Activated CD4-positive, alpha-beta T cell treated with anti-CD3 and anti-CD28 coated beads for 24 hours (primary cell): ENCODE data around the gene CXCL16.

Experiments
- DNase-seq, 2 donors: peaks; one replicate each; pipeline ENCODE4 v3.0.0-alpha.2; 2020; ENCODE audit warnings: low read depth in 2 of 2

Gene CXCL16

DNA sequence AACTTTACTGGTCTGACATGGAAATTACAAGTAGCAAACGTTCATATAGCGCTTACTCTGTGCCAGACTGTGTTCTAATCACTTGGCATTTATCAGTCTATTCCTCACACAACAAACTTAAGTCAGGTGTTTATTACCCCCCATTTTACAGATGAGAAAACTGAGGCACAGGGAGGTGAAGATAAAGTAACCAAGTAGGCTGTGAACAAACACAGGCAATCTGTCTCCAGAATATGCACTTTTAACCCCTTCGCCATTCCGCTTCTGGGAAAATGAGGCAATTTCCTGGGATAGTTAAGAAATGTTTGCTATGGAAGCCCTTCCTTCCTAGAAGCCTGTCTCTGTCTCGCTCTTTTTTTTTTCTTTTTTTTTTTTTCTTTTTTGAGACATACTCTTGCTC, 12.2 kb upstream of the CXCL16 start:
- no peak for DNase-seq

DNA sequence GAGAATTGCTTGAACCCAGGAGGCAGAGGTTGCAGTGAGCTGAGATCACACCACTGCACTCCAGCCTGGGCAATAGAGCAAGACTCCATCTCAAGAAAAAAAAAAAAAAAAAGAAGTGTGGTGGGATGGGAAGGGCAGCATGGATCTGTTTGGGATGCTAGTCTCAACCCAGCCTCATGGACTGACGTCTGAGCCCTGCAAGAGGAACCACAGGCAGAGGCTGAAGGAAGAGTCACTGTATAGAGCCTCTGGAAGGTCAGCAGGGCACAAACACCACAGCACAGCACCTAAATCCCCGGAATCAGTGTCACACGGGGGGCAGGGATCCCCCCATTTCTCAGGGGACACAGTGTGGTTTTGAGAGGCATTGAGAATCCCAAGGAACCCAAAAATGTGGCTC, 10.9 kb upstream of the CXCL16 start:
- no peak for DNase-seq

DNA sequence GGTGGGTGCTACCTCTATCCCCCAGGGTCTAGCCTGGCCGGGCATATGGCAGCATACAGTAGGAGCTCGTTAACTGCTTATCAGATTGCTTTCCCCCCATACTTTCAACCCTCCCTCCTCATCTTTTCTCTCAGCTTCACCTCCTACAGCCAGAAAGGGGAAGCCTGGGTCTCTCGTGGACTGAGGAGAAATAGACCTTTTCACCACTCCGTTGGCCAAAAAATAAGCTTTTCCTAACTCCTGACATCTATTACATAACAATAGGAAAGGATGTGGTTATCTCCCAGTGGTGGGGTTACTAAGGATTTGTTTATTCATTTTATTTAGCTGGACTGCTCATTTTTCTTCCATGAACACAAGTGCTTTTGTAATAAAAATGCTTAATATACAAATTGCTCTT, 9.0 kb upstream of the CXCL16 start:
- DNase-seq: no peak

DNA sequence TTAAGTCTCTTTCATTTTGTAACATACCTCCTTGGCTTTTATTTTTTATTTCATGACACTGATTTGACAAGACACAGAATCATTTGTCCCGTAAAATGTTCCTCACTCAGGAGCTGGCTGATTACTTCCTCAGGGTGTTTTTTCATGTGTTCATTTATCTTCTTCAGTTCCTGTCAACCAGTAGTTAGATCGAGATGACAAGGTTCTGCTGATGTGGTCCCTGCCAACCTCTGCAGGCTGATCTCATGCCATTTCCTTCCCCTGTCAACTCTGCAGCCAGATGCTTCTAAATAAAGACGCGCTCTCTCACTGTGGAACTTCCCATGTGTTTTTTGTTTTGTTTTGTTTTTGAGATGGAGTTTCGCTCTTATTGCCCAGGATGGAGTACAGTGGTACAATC, 8.1 kb upstream of the CXCL16 start:
- DNase-seq: no peak

DNA sequence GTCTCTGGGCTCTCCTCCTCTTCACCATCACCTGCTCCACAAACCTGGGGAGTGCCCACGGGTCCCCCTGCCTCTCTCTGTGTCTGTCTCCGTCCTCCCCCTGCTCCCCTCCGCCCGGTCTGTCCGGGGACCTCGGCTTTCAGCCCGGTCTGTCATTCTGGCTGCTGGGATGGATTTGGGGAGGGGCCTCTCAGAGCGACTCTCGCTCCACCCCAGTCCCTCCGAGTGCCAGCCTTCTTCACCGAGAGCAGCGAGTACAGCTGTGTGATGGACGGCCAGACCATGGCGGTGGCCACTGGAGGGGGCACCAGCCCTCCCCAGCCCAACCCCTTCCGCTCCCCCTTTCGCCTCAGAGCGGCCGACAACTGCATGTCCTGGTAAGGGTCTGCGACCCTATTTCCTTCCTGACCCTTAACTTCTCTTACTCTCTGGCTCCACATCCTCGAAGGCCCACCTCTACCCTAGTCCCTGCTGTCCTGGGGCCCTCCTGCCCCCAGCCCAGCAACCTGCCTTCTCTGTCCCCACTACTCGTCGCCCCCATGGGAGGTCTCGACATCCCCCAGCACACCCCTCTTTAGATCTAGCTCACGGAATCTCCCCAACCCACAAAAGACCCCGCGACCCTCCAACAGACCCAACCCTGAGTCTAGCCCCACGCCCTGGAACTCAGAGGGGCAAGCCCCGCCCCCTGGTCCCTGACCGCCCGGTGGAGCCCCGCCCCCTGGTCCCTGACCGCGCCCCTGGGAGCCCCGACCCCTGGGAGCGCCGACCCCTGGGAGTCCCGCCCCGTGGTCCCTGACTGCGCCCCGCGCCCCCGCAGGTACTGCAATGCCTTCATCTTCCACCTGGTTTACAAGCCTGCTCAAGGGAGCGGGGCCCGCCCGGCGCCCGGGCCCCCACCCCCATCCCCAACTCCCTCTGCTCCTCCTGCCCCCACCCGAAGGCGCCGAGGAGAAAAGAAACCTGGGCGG, 5.6 kb upstream of the CXCL16 start:
- DNase-seq: no peak

DNA sequence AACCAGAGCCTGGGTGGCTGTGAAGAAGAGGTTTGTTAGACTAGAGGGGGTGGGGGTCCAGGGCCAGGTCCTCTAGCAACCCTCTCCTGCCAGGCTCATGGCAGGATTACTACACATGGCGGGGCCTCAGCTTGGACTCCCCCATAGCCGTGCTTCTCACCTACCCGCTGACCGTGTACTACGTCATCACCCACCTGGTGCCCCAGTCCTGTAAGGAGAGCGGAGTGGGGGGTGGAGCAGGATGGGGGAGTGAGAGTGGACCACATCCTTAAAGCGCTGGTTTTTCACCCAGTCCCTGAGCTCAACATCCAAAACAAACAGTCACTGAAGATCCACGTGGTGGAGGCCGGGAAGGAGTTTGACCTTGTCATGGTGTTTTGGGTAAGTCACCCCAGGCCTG, 4.2 kb upstream of the CXCL16 start:
- DNase-seq: no peak

DNA sequence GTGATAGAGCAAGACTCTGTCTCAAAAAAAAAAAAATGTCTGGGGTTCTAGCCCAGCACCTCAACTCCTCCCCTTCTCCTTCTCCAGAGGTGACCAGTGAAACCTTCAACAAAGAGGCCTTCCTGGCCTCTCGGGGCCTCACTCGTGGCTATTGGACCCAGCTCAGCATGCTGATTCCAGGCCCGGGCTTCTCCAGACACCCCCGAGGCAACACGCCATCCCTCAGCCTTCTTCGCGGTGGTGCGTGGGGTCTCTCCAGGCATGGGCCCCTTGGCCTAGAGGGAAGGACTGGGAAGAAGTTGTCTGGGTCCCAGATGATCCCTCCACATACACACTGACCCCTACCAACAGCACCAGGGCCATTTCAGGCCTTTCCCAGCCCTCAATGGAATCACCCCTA, 3.5 kb upstream of the CXCL16 start:
- no peak for DNase-seq

DNA sequence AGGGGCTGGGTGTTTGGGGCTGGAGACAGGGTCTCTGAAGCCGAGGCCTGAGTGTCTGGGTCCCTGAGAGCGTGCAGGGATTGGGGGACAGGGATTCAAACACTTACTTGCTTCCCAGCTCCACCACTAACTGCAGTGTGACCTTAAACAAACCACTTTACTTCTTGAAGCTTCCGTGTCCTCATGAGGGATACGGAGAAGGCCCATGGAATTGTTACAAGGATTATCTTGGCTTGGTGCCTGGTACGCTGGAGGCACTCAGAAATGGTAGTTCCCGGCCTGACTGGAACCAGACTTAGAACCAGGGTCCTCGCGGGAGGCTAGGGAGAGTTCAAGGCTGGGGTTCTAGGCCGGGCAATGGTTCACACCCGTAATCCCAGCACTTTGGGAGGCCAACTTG, 2.9 kb upstream of the CXCL16 start:
- no peak for DNase-seq

DNA sequence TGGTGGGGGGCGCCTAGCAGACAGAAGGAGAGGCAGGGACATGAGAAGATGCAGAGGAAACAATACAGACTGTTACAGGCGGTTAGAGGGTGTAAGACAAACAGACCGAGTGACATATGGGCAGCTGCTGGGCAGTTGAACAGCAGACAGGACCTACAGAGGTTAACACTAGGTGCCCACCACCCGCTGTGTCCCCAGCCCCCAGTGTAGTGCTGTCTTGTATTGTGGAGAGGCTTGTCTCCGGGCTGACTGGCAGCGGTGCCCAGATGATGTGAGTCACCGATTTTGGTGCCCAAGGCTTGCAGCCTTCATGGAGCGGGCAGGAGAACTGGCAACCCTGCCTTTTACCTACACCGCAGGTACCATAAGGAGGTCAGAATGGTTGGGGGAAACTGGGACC, 2.4 kb upstream of the CXCL16 start:
- no peak for DNase-seq

DNA sequence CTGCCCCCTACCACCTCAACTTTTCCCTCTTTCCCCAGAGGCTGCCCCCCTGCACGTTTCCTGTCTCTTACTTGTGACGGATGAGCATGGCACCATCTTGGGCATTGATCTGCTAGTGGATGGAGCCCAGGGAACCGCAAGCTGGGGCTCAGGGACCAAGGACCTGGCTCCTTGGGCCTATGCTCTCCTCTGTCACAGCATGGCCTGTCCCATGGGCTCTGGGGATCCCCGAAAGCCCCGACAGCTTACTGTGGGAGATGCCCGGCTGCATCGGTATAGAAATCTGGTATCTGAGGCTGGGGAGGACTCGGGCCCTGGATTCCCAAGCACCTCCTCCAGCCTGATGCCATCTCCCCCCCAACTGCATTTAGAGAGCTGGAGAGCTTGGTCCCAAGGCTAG, 1.8 kb upstream of the CXCL16 start:
- DNase-seq: no peak

DNA sequence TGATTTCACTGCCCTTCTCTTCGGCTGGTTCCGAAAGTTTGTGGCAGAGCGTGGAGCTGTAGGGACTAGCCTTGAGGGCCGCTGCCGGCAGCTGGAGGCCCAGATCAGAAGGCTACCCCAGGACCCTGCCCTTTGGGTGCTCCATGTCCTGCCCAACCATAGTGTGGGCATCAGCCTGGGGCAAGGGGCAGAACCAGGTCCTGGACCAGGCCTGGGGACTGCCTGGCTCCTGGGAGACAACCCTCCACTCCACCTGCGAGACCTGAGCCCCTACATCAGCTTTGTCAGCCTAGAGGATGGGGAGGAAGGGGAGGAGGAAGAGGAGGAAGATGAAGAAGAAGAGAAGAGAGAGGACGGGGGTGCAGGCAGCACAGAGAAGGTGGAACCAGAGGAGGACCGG, 856 bp upstream of the CXCL16 start:
- no peak for DNase-seq

DNA sequence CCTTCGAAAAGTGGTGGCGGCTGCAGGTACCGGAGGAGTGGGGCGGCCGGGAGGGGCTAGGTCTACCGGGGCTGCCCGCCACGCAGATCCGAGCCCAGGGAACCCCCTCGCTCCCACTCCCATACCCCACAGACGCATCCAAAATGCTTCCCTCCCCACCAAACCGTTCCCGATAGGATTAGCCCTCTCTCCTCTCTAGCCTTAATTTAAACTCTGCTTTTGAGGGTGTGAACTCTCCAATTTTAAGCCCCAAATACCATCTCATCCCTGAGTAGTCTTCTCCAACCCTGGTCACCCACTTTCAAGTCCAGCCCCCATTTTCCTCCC, 260 bp upstream of the CXCL16 start:
- no peak for DNase-seq

DNA sequence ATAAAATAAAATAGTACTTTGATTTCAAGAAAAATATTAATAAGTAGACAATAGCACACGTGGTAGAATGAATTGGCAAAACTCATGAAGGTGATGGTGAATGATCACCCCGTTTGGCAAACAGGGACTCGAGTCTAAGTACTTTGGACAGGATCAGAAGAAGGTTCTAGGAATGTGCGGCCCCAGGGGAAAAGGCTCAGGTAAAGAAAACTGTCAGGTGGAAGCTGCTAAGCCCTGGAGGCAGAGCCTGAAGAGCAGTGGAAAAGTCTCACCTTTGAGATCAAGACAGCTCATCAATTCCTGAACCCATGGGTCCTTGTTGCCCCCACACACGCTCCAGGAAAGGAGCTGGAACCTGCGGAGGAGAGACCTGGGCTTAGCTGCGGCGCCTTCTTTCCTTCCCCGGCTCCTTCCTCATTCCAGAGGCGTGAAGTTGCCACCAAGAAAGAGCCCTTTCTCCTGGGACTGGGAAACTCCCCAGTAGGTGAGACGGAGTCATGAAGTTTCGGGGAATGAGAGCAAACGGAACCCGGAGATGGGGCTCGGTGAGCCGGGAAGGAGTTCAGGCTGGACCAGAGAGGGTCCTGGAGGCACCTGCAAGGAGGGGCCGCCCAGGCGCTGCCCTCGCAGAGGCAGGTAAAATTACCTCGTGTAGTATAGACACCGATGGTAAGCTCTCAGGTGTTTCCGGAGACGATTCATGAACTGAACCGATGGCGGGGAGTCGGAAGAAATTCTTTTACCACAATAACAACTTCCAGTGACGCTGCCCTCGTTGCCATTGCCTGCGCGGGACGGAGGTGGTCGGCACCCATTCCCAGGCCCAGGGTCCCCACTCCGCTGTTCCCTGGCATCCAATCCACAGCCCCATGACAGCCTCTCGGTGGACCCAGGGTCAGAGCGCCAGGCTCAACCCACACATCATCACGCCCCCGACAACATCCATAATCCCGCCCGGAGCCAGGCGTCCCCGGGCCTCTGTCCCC, 1.3 kb downstream of the CXCL16 start:
- no peak for DNase-seq

DNA sequence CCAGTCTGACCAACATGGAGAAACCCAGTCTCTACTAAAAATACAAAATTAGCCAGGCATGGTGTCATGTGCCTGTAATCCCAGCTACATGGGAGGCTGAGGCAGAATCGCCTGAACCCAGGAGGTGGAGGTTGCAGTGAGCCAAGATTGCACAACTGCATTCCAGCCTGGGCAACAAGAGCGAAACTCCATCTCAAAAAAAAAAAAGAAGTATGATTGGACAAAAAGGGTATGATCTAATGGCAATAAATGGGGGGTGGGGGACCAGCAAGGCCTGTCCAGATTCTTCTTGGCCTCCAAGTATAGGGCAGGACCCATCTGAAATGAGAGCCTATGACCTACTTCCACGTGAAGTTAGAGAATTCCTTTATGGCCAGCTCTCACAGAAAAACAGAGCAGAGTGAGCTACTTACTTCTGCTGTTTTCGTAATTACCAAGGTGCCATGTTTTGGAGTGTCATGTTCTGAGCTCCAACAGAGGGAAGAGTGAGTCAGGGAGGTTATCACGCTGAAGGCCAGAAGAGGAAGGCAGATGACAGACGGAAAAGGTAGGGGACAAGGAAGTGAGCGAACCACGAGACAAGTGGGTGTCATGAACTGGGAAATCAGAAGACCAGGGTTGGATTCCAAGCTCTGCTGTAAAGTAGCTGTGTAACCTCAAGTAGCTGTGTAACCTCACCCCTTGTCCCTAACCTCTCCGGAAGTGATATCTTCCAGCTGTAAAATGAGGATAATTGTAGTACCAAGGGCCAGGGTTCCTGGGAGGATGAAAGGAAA, 3.7 kb downstream of the CXCL16 start:
- DNase-seq: no peak

DNA sequence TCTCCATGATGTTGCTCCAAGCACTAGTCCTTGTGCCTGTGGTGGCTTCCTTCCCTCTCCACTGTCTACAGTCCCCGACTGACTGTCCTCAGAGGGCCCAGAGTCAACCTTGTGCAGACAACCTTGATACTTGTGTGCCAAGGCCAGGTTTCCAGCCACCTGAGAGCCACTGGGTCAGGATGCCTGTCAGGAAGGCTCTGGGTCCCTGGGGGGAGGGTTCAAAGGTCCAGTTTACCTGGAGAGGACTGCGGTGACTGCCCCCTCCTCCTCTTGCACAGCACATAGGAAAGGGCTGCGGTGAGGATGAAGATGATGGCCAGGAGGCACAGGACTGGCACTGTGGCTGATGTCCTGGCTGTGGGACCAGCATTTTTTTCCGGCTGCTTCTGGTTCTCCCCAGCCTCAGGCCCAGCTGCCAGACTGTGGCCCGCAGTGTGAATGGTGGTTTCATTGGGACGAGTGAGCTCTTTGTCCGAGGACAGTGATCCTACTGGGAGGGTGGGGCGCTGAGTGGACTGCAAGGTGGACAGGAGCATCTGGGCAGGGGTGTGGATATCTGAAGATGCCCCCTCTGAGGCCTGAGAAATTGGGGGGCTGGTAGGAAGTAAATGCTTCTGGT, 4.8 kb downstream of the CXCL16 start:
- DNase-seq: no peak

DNA sequence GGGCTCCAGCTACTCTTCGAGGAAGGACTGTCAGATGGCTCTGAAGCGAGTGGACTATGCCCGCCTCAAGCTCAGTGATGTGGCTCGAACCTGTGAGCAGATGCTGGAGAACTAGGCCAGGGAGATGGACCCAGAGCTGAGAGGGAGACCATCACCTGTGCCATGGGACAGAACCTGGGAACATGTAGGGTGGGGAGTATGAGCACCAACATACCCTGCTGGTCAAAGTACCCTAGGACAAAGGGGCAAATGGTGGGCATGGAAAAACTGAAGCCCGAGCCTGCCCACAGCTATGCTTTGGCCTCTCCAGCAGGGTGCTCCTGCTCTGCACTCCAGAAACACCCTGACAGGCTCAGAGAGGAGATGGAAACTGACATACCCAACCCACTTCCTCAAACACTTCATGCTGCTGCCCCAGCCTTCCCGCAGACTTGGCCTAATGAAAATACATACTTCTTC, 6.6 kb downstream of the CXCL16 start:
- DNase-seq: no peak

DNA sequence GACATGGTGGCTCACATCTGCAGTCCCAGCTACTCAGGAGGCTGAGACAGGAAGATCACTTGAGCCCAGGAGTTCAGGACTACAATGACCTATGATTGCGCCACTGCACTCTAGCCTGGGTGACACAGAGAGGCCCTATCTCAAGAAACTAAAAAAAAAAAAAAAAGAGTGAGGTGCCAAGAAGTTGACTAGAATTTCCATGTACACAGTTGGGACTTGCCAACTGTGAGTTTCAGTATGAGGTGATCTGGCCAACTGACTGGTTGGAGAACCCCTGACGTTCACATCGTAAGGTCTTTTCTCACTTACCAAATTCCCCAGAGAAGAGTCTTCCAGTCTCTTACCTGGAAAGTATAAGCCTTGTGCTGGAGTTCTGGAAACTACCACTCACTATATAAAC, 11.6 kb downstream of the CXCL16 start:
- no peak for DNase-seq

DNA sequence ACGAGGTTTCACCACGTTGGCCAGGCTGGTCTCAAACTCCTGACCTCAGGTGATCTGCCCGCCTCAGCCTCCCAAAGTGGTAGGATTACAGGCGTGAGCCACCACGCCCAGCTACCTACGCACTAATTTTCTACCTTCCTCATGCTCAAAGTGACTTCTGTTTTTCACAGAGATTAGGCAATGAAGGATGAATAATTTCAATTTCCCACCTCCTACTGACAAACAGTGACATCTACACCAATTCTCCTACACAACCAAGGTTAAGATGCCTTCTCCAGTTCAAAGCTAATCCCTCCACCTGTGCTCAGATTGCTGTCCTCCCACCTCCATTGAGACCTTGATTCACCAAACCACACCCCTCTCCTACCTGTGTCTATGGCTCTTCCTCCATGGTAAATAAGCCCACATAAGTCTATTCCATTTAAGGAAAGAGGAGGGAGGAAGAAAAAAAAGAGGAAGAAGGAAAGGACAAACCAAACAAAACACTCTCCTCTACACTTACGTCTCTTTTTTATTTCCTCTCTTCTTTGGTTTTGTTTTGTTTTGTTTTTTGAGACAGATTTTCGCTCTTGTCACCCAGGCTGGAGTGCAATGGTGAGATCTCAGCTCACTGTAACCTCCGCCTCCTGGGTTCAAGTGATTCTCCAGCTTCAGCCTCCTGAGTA, 13.9 kb downstream of the CXCL16 start:
- DNase-seq: no peak

DNA sequence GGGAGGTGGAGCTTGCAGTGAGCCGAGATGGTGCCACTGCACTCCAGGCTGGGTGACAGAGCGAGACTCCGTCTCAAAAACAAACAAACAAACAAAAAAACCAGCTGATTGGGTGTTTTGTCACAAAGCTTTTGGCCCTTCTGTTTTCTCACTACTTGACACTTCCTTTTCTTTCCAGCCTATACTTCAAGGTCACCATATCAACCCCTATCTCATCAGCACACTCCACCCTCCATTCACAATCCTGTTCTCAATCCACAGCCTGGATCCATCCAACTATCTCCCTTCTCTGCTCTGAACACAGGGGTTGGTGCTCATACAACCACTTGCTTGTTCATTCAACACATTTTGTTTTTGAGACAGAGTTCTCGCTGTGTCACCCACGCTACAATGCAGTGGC, 15.1 kb downstream of the CXCL16 start:
- DNase-seq: no peak

DNA sequence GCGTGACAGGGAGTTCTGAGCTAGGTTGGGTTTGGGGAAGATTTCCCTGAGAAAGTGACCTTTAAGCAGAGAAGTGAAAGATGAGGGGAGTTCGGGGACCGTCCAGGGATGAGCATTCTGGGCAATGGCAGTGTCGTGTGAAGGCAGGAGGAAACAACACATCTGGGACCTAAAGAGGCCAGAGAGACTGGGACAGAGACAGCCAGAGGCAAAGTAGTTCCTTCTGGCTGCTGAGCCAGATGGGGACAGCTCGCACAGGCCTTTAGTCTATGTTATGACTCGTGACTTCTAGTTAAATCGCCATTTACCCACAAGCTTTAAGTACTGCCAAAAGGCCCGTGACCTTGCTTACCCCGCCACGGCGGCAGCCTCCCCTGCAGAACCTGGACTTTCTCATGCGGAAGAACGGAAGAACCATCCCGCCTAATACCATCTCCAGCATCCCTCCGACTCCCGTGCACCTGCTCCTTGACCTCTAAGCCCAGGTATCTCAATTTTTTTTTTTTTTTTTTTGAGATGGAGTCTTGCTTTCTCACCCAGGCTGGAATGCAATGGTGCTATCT, 17.0 kb downstream of the CXCL16 start:
- DNase-seq: no peak
